ENCODE results near the gene TMEM182.

Gene TMEM182

GRCh38 chr2:102801098-102801718, 39.4 kb downstream of the TMEM182 start:
- Histone ChIP-seq H3K36me3 (ENCODE audit: insufficient read depth, low read length) (no peaks in the 10 kb centered on the region; the same call in 1 of the 2 replicates), H3K9me3 (ENCODE audit: control insufficient read depth, insufficient read depth, low read length) (peaks cover 4% of the 10 kb centered on the region; the same call in 1 of the 2 replicates), H3K9ac (ENCODE audit: low read depth, low read length) (no peak overlapping the region), H3K4me1 (ENCODE audit: insufficient read depth, low read length) (no peaks in the 10 kb centered on the region)

GRCh38 chr2:102801858-102802699, 40.2 kb downstream of the TMEM182 start:
- H3K9me3 ChIP-seq (ENCODE audit: control insufficient read depth, insufficient read depth, low read length): peaks cover 4% of the 10 kb centered on the region; the same call in 1 of the 2 replicates
- no peaks in the 10 kb centered on the region for H3K4me1 ChIP-seq (ENCODE audit: insufficient read depth, low read length)
- H3K36me3 ChIP-seq (ENCODE audit: insufficient read depth, low read length): no peaks in the 10 kb centered on the region; the same call in 1 of the 2 replicates
- H3K9ac ChIP-seq (ENCODE audit: low read depth, low read length): no peak overlapping the region

- no peak overlapping the region for H3K9ac ChIP-seq (ENCODE audit: low read depth, low read length)
- H3K36me3 ChIP-seq (ENCODE audit: insufficient read depth, low read length): no peaks in the 10 kb centered on the region; the same call in 1 of the 2 replicates
- no peaks in the 10 kb centered on the region for H3K4me1 ChIP-seq (ENCODE audit: insufficient read depth, low read length)
- H3K9me3 ChIP-seq (ENCODE audit: control insufficient read depth, insufficient read depth, low read length): peaks cover 4% of the 10 kb centered on the region; the same call in 1 of the 2 replicates
Observed at GRCh38 chr2:102803041-102803896, 41.4 kb downstream of the TMEM182 start.

- Histone ChIP-seq H3K9me3 (ENCODE audit: control insufficient read depth, insufficient read depth, low read length) (peaks cover 4% of the 10 kb centered on the region; the same call in 1 of the 2 replicates), H3K4me1 (ENCODE audit: insufficient read depth, low read length) (no peaks in the 10 kb centered on the region), H3K36me3 (ENCODE audit: insufficient read depth, low read length) (no peaks in the 10 kb centered on the region; the same call in 1 of the 2 replicates)
Observed at GRCh38 chr2:102803897-102804217, 42.0 kb downstream of the TMEM182 start.

DNA sequence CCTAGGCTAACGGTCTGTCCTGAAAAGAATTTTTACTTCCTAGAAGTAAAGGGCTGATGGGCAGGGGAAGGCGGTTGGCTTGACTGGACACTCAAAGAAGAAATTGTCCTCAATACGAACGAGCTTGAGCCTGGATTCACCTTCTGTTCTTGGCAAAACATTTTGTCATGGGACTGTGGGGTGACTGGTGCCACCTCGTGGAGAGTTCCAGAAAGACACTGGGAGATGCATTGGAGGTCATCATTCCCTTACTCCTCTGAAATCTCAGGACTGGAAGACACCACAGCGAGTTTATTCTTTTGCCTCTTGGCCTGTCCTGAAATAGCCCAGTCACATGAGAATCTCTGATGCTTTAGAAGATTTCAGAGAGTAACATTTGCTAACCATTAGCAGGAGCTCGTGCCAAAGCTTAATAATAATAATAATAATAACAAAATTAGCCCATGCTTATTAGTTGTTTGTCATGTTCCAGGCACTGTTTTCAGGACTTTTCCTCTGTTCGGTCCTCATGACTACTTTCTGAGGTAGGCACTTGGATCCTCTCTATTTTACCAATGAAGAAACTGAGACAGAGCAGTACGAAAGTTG, 44.5 kb downstream of the TMEM182 start:
- H3K9ac ChIP-seq (ENCODE audit: low read depth, low read length): no peak overlapping the region
- H3K9me3 ChIP-seq (ENCODE audit: control insufficient read depth, insufficient read depth, low read length): peaks cover 2% of the 10 kb centered on the region; the same call in 1 of the 2 replicates
- no peaks in the 10 kb centered on the region for H3K36me3 ChIP-seq (ENCODE audit: insufficient read depth, low read length)
- no peaks in the 10 kb centered on the region for H3K4me1 ChIP-seq (ENCODE audit: insufficient read depth, low read length)

More at GRCh38 chr2:102803897-102804217, 42.0 kb downstream of the TMEM182 start:
- no peak overlapping the region for H3K9ac ChIP-seq (ENCODE audit: low read depth, low read length)

DNA sequence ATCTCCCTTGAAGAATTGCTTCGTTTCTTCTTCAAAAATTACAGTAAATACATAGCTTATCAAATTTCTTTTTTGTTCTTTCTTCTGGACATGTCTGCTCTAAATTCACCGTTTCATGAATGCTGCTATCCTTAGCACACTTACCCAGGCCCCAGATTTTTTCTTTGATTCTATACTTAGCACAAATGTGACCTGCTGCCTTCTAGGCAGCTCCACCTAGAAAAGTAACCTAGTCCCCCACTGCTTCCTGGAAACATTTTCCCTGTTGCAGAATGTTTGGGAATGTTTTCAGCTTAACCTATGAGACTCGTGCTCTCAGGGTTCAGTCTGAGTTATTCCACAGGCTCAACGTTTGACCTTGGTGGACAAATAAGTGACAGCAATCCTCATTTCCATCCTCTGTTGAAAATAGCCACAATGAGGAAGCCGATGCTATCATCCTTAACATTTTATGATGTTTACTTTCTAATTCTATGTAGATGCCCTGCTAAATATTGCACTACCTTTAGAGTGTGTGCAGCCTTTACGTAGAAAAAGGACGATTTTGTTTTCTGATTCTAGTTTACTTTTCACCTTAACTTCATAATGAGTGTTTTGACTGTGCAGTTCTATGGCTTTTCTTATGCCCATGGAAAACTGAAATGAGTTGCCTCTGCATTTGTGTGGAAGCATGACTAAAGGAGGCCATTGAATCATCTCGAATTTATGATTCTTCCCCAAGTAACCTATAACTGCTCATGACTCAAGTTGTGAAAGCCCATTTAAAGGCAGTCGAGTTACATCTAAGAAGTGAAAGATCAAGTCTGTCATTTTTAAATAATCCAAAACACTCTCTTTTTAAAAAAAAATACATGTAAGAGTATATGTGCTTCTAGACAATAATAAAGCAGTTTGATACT, 47.7 kb downstream of the TMEM182 start:
- Histone ChIP-seq H3K9ac (ENCODE audit: low read depth, low read length) (no peak overlapping the region), H3K9me3 (ENCODE audit: control insufficient read depth, insufficient read depth, low read length) (no peaks in the 10 kb centered on the region), H3K36me3 (ENCODE audit: insufficient read depth, low read length) (no peaks in the 10 kb centered on the region), H3K4me1 (ENCODE audit: insufficient read depth, low read length) (no peaks in the 10 kb centered on the region)

DNA sequence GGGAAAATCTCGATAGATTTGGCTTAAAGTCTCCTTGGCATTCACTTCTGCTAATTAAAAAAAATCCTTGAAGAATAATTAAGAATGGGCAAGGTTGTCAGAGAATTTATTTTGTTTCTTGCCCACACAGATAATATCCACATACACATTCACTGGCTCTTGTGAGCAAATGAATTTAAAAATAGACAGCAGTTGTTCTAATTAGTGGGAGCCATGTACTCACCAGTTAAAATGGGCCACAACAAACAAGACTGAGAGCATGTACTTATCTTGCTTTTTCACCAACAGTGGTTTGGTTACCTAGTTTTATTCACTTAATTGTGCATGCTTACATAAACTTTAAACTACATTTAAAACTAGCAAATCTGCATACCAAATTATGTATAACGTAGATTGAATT, 53.5 kb downstream of the TMEM182 start:
- H3K36me3 ChIP-seq (ENCODE audit: insufficient read depth, low read length): no peaks in the 10 kb centered on the region
- no peak overlapping the region for H3K9ac ChIP-seq (ENCODE audit: low read depth, low read length)
- no peaks in the 10 kb centered on the region for H3K4me1 ChIP-seq (ENCODE audit: insufficient read depth, low read length)
- no peaks in the 10 kb centered on the region for H3K9me3 ChIP-seq (ENCODE audit: control insufficient read depth, insufficient read depth, low read length)

DNA sequence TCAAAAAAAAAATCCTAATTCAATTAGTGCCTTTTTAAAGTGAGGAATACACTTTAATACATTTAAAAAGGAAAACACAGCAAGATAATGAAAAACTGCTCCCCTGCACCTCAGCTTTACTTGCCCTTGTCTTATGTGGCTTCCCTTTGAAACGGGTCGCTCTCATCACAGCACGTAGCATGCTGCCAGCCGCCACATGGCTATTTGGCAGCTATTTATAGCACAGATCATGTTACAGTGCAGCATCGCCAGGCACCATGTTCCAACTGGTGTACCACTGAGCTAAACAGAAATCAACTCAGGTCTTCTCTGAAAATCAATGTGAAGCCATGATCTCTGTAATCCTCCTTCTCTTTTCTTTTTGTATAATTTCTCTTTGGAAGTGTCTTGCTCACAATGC, 65.1 kb downstream of the TMEM182 start:
- Histone ChIP-seq H3K36me3 (ENCODE audit: insufficient read depth, low read length) (no peaks in the 10 kb centered on the region), H3K9ac (ENCODE audit: low read depth, low read length) (no peak overlapping the region), H3K9me3 (ENCODE audit: control insufficient read depth, insufficient read depth, low read length) (no peaks in the 10 kb centered on the region), H3K4me1 (ENCODE audit: insufficient read depth, low read length) (no peaks in the 10 kb centered on the region; the same call in 1 of the 2 replicates)

DNA sequence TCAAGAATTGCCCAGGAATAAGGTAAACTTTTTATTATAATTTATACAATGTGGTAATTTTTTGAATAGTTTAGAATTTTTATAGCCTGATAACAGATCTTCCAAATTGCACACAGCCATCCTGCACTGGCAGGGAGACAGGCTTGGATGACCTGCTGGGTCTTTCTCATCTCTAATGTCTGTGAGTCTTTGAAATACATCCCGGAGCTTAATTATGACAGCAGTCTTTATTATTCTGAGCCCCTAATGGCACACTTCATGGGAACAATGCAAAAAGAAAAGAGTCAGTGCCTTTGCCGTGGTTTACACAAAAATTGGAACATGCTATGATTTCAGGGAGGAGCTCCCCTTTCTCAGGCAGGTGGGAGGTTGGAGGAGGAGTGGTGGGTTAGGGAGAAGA, 71.0 kb downstream of the TMEM182 start:
- Histone ChIP-seq H3K36me3 (ENCODE audit: insufficient read depth, low read length) (no peaks in the 10 kb centered on the region), H3K4me1 (ENCODE audit: insufficient read depth, low read length) (no peaks in the 10 kb centered on the region), H3K9ac (ENCODE audit: low read depth, low read length) (no peak overlapping the region), H3K9me3 (ENCODE audit: control insufficient read depth, insufficient read depth, low read length) (no peaks in the 10 kb centered on the region)

DNA sequence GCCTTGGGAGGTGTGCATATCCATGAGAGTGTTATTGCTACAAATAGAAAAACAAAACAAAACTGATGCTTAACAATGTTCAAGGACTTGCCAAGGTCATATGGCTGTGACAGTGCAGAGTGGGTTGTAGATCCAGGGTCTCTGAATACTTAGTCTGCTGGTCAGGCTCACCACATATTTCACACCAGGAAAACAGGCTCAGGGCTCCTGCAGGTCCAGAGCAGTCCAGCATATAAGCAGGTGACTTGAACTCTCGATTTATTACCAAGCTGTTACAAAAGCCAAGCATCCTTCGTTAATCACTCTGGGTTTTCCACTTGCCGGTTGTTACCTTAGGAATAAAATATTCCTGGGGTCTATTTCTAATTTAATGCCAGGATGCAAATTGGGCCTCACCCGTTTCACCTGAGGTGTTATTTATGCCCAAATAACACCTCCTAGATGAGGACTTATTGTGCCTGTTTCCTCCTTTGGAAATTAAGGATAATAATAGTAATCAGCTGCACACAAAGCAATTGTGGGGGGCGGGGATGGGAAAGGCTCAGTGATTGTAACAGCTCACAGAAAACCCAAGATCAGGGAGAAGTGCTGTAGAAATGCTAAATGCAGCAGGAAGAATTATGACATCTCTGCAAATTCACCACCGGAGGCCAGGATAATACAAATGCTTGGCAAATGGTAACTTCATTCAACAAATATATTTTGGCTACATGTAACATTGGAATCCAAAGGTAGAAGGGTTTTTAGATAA, 72.9 kb downstream of the TMEM182 start:
- Histone ChIP-seq H3K36me3 (ENCODE audit: insufficient read depth, low read length) (no peaks in the 10 kb centered on the region), H3K4me1 (ENCODE audit: insufficient read depth, low read length) (no peaks in the 10 kb centered on the region)

GRCh38 chr2:102837626-102838198, 75.9 kb downstream of the TMEM182 start:
- H3K4me1 ChIP-seq (ENCODE audit: insufficient read depth, low read length): no peaks in the 10 kb centered on the region
- H3K9ac ChIP-seq (ENCODE audit: low read depth, low read length): no peak overlapping the region
- H3K9me3 ChIP-seq (ENCODE audit: control insufficient read depth, insufficient read depth, low read length): no peaks in the 10 kb centered on the region
- no peaks in the 10 kb centered on the region for H3K36me3 ChIP-seq (ENCODE audit: insufficient read depth, low read length)

More for the DNA sequence above, 72.9 kb downstream of the TMEM182 start:
- Histone ChIP-seq H3K9ac (ENCODE audit: low read depth, low read length) (no peak overlapping the region), H3K9me3 (ENCODE audit: control insufficient read depth, insufficient read depth, low read length) (no peaks in the 10 kb centered on the region)

DNA sequence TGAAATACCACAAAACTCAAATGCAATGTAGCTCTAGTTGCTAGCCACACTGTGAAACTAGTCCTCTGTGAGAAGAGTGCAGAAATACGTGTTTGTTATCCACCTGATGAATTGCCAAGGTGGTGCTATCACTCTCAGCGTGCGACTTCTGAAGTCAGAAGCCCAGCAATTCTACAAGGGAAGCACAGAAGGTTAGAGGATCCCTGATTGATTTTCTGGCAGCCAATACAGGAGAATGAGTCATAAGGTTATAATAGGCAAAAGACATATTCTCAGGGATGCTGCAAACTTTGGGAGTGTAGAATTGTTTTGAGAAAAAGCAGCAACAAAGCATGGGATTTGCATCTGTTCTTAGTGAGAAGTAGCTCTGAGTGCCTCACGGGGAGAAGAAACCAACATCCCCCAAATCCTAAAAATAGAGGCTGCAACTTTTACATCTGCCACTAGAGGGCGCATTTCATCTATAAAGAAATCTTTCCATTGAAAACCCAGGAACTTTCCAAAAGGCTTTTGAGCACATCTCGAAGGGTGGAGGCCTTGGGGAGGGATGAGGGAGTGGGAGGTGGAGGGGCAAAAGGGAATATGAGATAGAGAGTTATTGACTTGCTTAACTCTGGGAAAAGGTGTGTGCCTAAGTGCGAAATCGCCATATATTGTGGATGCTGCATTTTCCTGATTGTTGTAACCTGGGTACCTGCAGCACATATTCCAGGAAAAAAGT, 78.0 kb downstream of the TMEM182 start:
- H3K9me3 ChIP-seq (ENCODE audit: control insufficient read depth, insufficient read depth, low read length): no peaks in the 10 kb centered on the region
- no peaks in the 10 kb centered on the region for H3K4me1 ChIP-seq (ENCODE audit: insufficient read depth, low read length)
- no peaks in the 10 kb centered on the region for H3K36me3 ChIP-seq (ENCODE audit: insufficient read depth, low read length)
- H3K9ac ChIP-seq (ENCODE audit: low read depth, low read length): no peak overlapping the region
